H1 (cell line): ENCODE measurements around the gene LAMTOR4. TPM values are rescaled to one million over a fixed set of nuclear protein-coding genes. Genes with fewer than 3 reads are reported as not detected.

Experiments
- BRCA1 ChIP-seq: IDR thresholded peaks from 2 replicates; pipeline ENCODE4 v1.6.1; 2012; ENCODE audit warnings: low read depth, low read length, improper control_type of control experiment
- CBX5 ChIP-seq: fragments of 300-800, 300-1000 bp; sonication (generic); IDR thresholded peaks from 2 replicates; pipeline ENCODE4 v1.7.1; 2016; ENCODE audit warnings: antibody characterized with exemption, low read length, low read depth
- CBX8 ChIP-seq: fragments of 300-800, 300-1000 bp; sonication (generic); IDR thresholded peaks from 2 replicates; pipeline ENCODE4 v1.7.1; 2016; ENCODE audit warnings: low read depth, low read length, borderline replicate concordance
- CEBPB ChIP-seq: IDR thresholded peaks from 2 replicates; pipeline ENCODE4 v1.6.1; 2012; ENCODE audit warnings: low read depth, low read length
- CHD2 ChIP-seq: IDR thresholded peaks from 2 replicates; pipeline ENCODE4 v1.6.1; 2012; ENCODE audit warnings: low read length, improper control_type of control experiment
- CREB1 ChIP-seq: IDR thresholded peaks from 2 replicates; pipeline ENCODE4 v1.6.1; 2012; ENCODE audit warnings: inconsistent platforms
- EGR1 ChIP-seq: IDR thresholded peaks from 2 replicates; pipeline ENCODE4 v1.6.1; 2011; ENCODE audit warnings: low read depth, low read length, borderline replicate concordance
- EP300 ChIP-seq, 2 experiments: IDR thresholded peaks; 1 replicate in 1 of 2; 2 replicates in 1 of 2; pipeline ENCODE4 v1.6.1; 2011 to 2012; ENCODE audit warnings: low read depth in 2 of 2, low read length in 2 of 2, mild to moderate bottlenecking in 2 of 2, borderline replicate concordance in 1 of 2, inconsistent platforms in 1 of 2, moderate library complexity in 1 of 2
- EZH2 ChIP-seq: fragments of 200-600 bp; sonication (generic); IDR thresholded peaks from 2 replicates; pipeline ENCODE4 v1.7.1; 2012; ENCODE audit warnings: low read depth, mild to moderate bottlenecking, moderate library complexity, low read length, inconsistent platforms; ENCODE audit not compliant: severe bottlenecking
- GABPA ChIP-seq: IDR thresholded peaks from 2 replicates; pipeline ENCODE4 v1.6.1; 2011; ENCODE audit warnings: mild to moderate bottlenecking, low read length, moderate library complexity, borderline replicate concordance; ENCODE audit not compliant: insufficient read depth
- HDAC2 ChIP-seq, 2 experiments: fragments of 300-600 bp in 1 of 2; sonication (generic) in 1 of 2; IDR thresholded peaks; 2 replicates each; pipeline ENCODE4 v1.6.1; 2011 to 2012; ENCODE audit warnings: low read depth in 2 of 2, low read length in 2 of 2, mild to moderate bottlenecking in 2 of 2, moderate library complexity in 2 of 2, borderline replicate concordance in 1 of 2, inconsistent platforms in 1 of 2
- HDAC6 ChIP-seq: IDR thresholded peaks from one replicate; pipeline ENCODE4 v1.7.1; 2012; ENCODE audit warnings: low read depth, mild to moderate bottlenecking, inconsistent platforms, low read length, moderate library complexity
- KDM5A ChIP-seq: fragments of 200-600 bp; IDR thresholded peaks from 2 replicates; pipeline ENCODE4 v1.7.1; 2012; ENCODE audit warnings: mild to moderate bottlenecking, low read length, inconsistent platforms, mixed read lengths
- NANOG ChIP-seq: IDR thresholded peaks from 2 replicates; pipeline ENCODE4 v1.6.1; 2011; ENCODE audit warnings: low read length, low read depth, mild to moderate bottlenecking, inconsistent platforms; ENCODE audit not compliant: insufficient read depth, poor library complexity, severe bottlenecking
- POLR2A ChIP-seq, 2 experiments: IDR thresholded peaks; 1 replicate in 1 of 2; 2 replicates in 1 of 2; pipeline ENCODE4 v1.6.1; 2011; ENCODE audit warnings: low read depth in 2 of 2, low read length in 2 of 2, mild to moderate bottlenecking in 2 of 2; ENCODE audit errors: control extremely low read depth in 1 of 2
- RFX5 ChIP-seq: IDR thresholded peaks from 2 replicates; pipeline ENCODE4 v1.6.1; 2011; ENCODE audit warnings: low read depth, low read length, improper control_type of control experiment, borderline replicate concordance
- SAP30 ChIP-seq: fragments of 300-600 bp; sonication (generic); IDR thresholded peaks from 2 replicates; pipeline ENCODE4 v1.7.1; 2012; ENCODE audit warnings: low read length, moderate library complexity, mild to moderate bottlenecking, inconsistent platforms; ENCODE audit not compliant: insufficient read depth, insufficient replicate concordance
- SIN3A ChIP-seq, 2 experiments: IDR thresholded peaks in 1 of 2; conservative IDR thresholded peaks in 1 of 2; 2 replicates each; pipeline ENCODE4 v1.6.1; 2011 to 2012; ENCODE audit warnings: low read length in 2 of 2, improper control_type of control experiment in 1 of 2, low read depth in 1 of 2, mild to moderate bottlenecking in 1 of 2
- SIRT6 ChIP-seq: IDR thresholded peaks from one replicate; pipeline ENCODE4 v1.7.1; 2012; ENCODE audit warnings: low read length, inconsistent platforms
- SP1 ChIP-seq: IDR thresholded peaks from 2 replicates; pipeline ENCODE4 v1.6.1; 2011; ENCODE audit warnings: low read depth, low read length
- TBP ChIP-seq: IDR thresholded peaks from 2 replicates; pipeline ENCODE4 v1.6.1; 2011; ENCODE audit warnings: low read depth, low read length, improper control_type of control experiment
- TCF12 ChIP-seq: IDR thresholded peaks from 2 replicates; pipeline ENCODE4 v1.6.1; 2011; ENCODE audit warnings: low read depth, mild to moderate bottlenecking, low read length
- USF2 ChIP-seq: IDR thresholded peaks from 2 replicates; pipeline ENCODE4 v1.6.1; 2011; ENCODE audit warnings: low read length, improper control_type of control experiment
- YY1 ChIP-seq: IDR thresholded peaks from 2 replicates; pipeline ENCODE4 v1.6.1; 2011; ENCODE audit warnings: low read depth, mild to moderate bottlenecking, low read length
- polyA plus RNA-seq, 7 experiments: library from polyadenylated mRNA; depleted of rRNA in 3 of 7; stranded (reverse) in 5 of 7; unstranded in 2 of 7; fragments of >200 nt in 5 of 7; fragments of 200-250 nt in 2 of 7; gene quantifications; 1 replicate in 5 of 7; 2 replicates in 1 of 7; 4 replicates in 1 of 7; pipeline versions ENCODE4 v1.2.1 to v1.2.3, GENCODE V29; 2011 to 2013; ENCODE audit warnings: missing spikeins in 2 of 7, mixed read lengths in 2 of 7
- total RNA-seq: library from RNA; stranded (reverse); fragmentation: NEBNext Ultra II Directional; extraction: Animal tissue kit (Norgen Biotek cat#: 25700); gene quantifications from 2 replicates; pipeline ENCODE4 v1.2.1, GENCODE V29; 2021

LAMTOR4 gene
- total and polyA plus RNA-seq, 2 of the 8 experiments (the other 6 are each of a cell fraction or from before 2014, with no cell fraction given) = 153 to 622 TPM

- TF ChIP-seq GABPA (peak; percentile 88), USF2 (0 out of 2 replicates have a peak, but pooled peaks have one; percentile 26), BRCA1 (no peak), YY1 (no peak), CHD2 (peak; percentile 89), EP300 (IDR thresholded peaks at IDR 0.05; ENCODE audit: borderline replicate concordance in 1 of 2, low read depth in 2 of 2, low read length in 2 of 2) (no peak; a peak in 1 of 3 replicates), HDAC6 (no peak), SAP30 (peak; percentile 39), NANOG (no peak), CBX5 (no peak), TBP (peak; percentile 90), CBX8 (no peak), TCF12 (no peak), SIN3A (conservative IDR thresholded peaks at IDR 0.05 in 1 of 2, IDR thresholded peaks at IDR 0.05 in 1 of 2; ENCODE audit: low read depth in 1 of 2, low read length in 2 of 2) (peak; percentile 81 to 94; a peak in 2 of 4 replicates), EGR1 (peak; percentile 55; the same call in 1 of the 2 replicates), SP1 (peak; percentile 24; the same call in 1 of the 2 replicates), CREB1 (peak; percentile 73; the same call in 1 of the 2 replicates), POLR2A (IDR thresholded peaks at IDR 0.05; ENCODE audit: control extremely low read depth in 1 of 2, low read depth in 2 of 2, low read length in 2 of 2) (peak in 1 of 2 experiments; percentile 61; a peak in 2 of 3 replicates), CEBPB (no peak), KDM5A (peak; percentile 40), SIRT6 (no peak), HDAC2 (IDR thresholded peaks at IDR 0.05; ENCODE audit: borderline replicate concordance in 1 of 2, low read depth in 2 of 2, low read length in 2 of 2) (0 out of 4 replicates have a peak, but pooled peaks of 1 of the 2 experiments have one; percentile 47), EZH2 (no peak), RFX5 (no peak; the same call in 1 of the 2 replicates)
Measured at GRCh38 chr7:100100420-100101015, 48.2 kb upstream of the LAMTOR4 start (continued).
